GM18505 (cell line): ENCODE results near the gene FOXL2.

Experiments
- ATAC-seq: cut with Tn5 transposase; IDR thresholded peaks from one replicate; pipeline ENCODE4 v1.9.1; 2021; ENCODE audit not compliant: unreplicated experiment
- POLR2A ChIP-seq: IDR thresholded peaks from 4 replicates; pipeline ENCODE4 v1.6.1; 2011; ENCODE audit warnings: borderline replicate concordance; ENCODE audit not compliant: insufficient read depth, insufficient read length; ENCODE audit errors: extremely low read depth

FOXL2 gene

GRCh38 chr3:138941259-138941885, 5.6 kb downstream of the FOXL2 start:
- no peak for TF ChIP-seq POLR2A
- no peak for ATAC-seq

GRCh38 chr3:138940446-138940845, 6.5 kb downstream of the FOXL2 start:
- no peak for TF ChIP-seq POLR2A
- no peak for ATAC-seq

- no peak for TF ChIP-seq POLR2A
- ATAC-seq = no peak
Observed at GRCh38 chr3:138939561-138940241, 7.2 kb downstream of the FOXL2 start.

- no peak for ATAC-seq
- no peak for TF ChIP-seq POLR2A
Observed at GRCh38 chr3:138938877-138939560, 7.9 kb downstream of the FOXL2 start.

GRCh38 chr3:138938056-138938876, 8.7 kb downstream of the FOXL2 start:
- TF ChIP-seq POLR2A = no peak
- ATAC-seq = no peak

- no peak for ATAC-seq
- no peak for TF ChIP-seq POLR2A
Observed at GRCh38 chr3:138937690-138938055, 9.3 kb downstream of the FOXL2 start.

GRCh38 chr3:138936741-138937689, 9.9 kb downstream of the FOXL2 start:
- no peak for ATAC-seq
- TF ChIP-seq POLR2A = no peak

- no peak for TF ChIP-seq POLR2A
- peak; percentile 78 for ATAC-seq
Observed at GRCh38 chr3:138935863-138936740, 10.8 kb downstream of the FOXL2 start.

- TF ChIP-seq POLR2A = no peak
- no peak for ATAC-seq
Observed at GRCh38 chr3:138935505-138935862, 11.5 kb downstream of the FOXL2 start.

GRCh38 chr3:138933981-138934691, 12.8 kb downstream of the FOXL2 start:
- no peak for ATAC-seq
- TF ChIP-seq POLR2A = no peak

- no peak for ATAC-seq
- TF ChIP-seq POLR2A = no peak
Observed at GRCh38 chr3:138933068-138933668, 13.8 kb downstream of the FOXL2 start.
